Keratinocyte (primary cell): ENCODE results near the gene CACNB4.

ENCODE experiments used
- CTCF ChIP-seq, 3 experiments: IDR thresholded peaks in 1 of 3; conservative IDR thresholded peaks in 1 of 3; optimal IDR thresholded peaks in 1 of 3; 2 replicates in 2 of 3; 3 replicates in 1 of 3; pipeline versions ENCODE3 to v1.5.1; 2011; ENCODE audit warnings: low read length in 3 of 3, mild to moderate bottlenecking in 3 of 3, moderate library complexity in 2 of 3, control low read depth in 1 of 3, inconsistent platforms in 1 of 3; ENCODE audit not compliant: insufficient read depth in 2 of 3; ENCODE audit errors: extremely low read depth in 1 of 3
- EZH2 ChIP-seq: IDR thresholded peaks from one replicate; pipeline ENCODE4 v1.6.1; 2012; ENCODE audit warnings: inconsistent platforms, mild to moderate bottlenecking, low read length, moderate library complexity

GRCh38 chr2:152058655-152059054 lies 40.2 kb downstream of the CACNB4 start:
- TF ChIP-seq CTCF (optimal IDR thresholded peaks at IDR 0.05 in 1 of 3, IDR thresholded peaks at IDR 0.05 in 1 of 3, conservative IDR thresholded peaks at IDR 0.05 in 1 of 3; ENCODE audit: extremely low read depth in 1 of 3, insufficient read depth in 2 of 3, low read length in 3 of 3) (no peak), EZH2 (no peak)
